Inferior parietal cortex (tissue), 1 donor: ENCODE measurements around the gene FSIP2.
"Not testable (repeated sequence)": the region's sequence is repeated elsewhere in the genome, so short reads cannot be mapped to it uniquely, and the experiment has no call there.

Source experiments
- DNase-seq: peaks from one replicate; pipeline ENCODE4 v3.0.0-alpha.2; 2016; ENCODE audit errors: extremely low spot score

Gene FSIP2

GRCh38 chr2:185802926-185803325 lies 64.3 kb downstream of the FSIP2 start:
- no peak for DNase-seq

- no peak for DNase-seq
These were observed 68.2 kb downstream of the FSIP2 start for GRCh38 chr2:185806783-185807182.

GRCh38 chr2:185807351-185807750 lies 68.7 kb downstream of the FSIP2 start:
- DNase-seq: no peak

- DNase-seq: no peak
These were observed 73.0 kb downstream of the FSIP2 start for GRCh38 chr2:185811580-185811979.

- no peak for DNase-seq
These were observed 75.1 kb downstream of the FSIP2 start for GRCh38 chr2:185813707-185814106.

GRCh38 chr2:185817991-185818390 lies 79.4 kb downstream of the FSIP2 start:
- DNase-seq: no peak

GRCh38 chr2:185821467-185821866 lies 82.9 kb downstream of the FSIP2 start:
- DNase-seq: no peak

- DNase-seq: no peak
These were observed 85.2 kb downstream of the FSIP2 start for GRCh38 chr2:185823773-185824172.

- DNase-seq: no peak
These were observed 87.0 kb downstream of the FSIP2 start for GRCh38 chr2:185825557-185825956.

- DNase-seq: no peak
These were observed 89.7 kb downstream of the FSIP2 start for GRCh38 chr2:185828326-185828725.

GRCh38 chr2:185833864-185834263 lies 95.3 kb downstream of the FSIP2 start:
- DNase-seq: no peak

GRCh38 chr2:185835974-185836373 lies 97.4 kb downstream of the FSIP2 start:
- no peak for DNase-seq

- no peak for DNase-seq
These were observed 116.3 kb downstream of the FSIP2 start for GRCh38 chr2:185854885-185855284.

GRCh38 chr2:185857691-185858090 lies 119.1 kb downstream of the FSIP2 start:
- DNase-seq: no peak

- DNase-seq: no peak
These were observed 120.9 kb downstream of the FSIP2 start for GRCh38 chr2:185859506-185859905.

- no peak for DNase-seq
These were observed 121.7 kb downstream of the FSIP2 start for GRCh38 chr2:185860321-185860720.

GRCh38 chr2:185862657-185863398 lies 124.2 kb downstream of the FSIP2 start:
- DNase-seq: no peak

- not testable (repeated sequence) for DNase-seq
These were observed 126.1 kb downstream of the FSIP2 start for GRCh38 chr2:185864468-185865260.

GRCh38 chr2:185875136-185875931 lies 136.7 kb downstream of the FSIP2 start:
- DNase-seq: no peak

- no peak for DNase-seq
These were observed 137.6 kb downstream of the FSIP2 start for GRCh38 chr2:185876234-185876633.

GRCh38 chr2:185880396-185880795 lies 141.8 kb downstream of the FSIP2 start:
- DNase-seq: no peak
